Mucosa of descending colon (tissue), 3 donors: ENCODE measurements around the gene BRF1. TPM values are rescaled to one million over a fixed set of nuclear protein-coding genes. Genes with fewer than 3 reads are reported as not detected.

Experiments used
- ATAC-seq: fragments of 200-7000 bp; cut with Tn5 transposase; one replicate; pipeline ENCODE4 v1.9.1; 2020; ENCODE audit warnings: mild to moderate bottlenecking, moderate library complexity
- DNase-seq, 3 donors: peaks; one replicate each; pipeline ENCODE4 v3.0.0-alpha.2; 2020
- H3K36me3 ChIP-seq: fragments of 200-600 bp; one replicate; pipeline ENCODE4 v1.8.0; 2021; ENCODE audit warnings: low read depth, mild to moderate bottlenecking
- H3K4me1 ChIP-seq: fragments of 200-600 bp; one replicate; pipeline ENCODE4 v1.8.0; 2021; ENCODE audit warnings: low read depth, mild to moderate bottlenecking
- H3K4me3 ChIP-seq: fragments of 200-600 bp; one replicate; pipeline ENCODE4 v1.8.0; 2021; ENCODE audit warnings: mild to moderate bottlenecking
- H3K9me3 ChIP-seq: fragments of 200-600 bp; one replicate; pipeline ENCODE4 v1.8.0; 2021; ENCODE audit warnings: mild to moderate bottlenecking
- CTCF ChIP-seq: fragments of 200-600 bp; IDR thresholded peaks from one replicate; pipeline ENCODE4 v1.8.0; 2022; ENCODE audit warnings: antibody characterized with exemption, mild to moderate bottlenecking
- intact Hi-C, 2 donors: fragments of 100-400 bp; cut with DNase I in 1 of 2; cut with micrococcal nuclease in 1 of 2; formaldehyde crosslinking; loops; one replicate each; pipeline versions ENCODE4 v1.11.0 to v1.11.1; 2022; cut with DNase I, micrococcal nuclease
- total RNA-seq, 3 donors: library from RNA; stranded (reverse); fragmentation: NEBNext Ultra II Directional in 2 of 3; extraction: Animal tissue kit (Norgen Biotek cat#: 25700) in 2 of 3; gene quantifications; one replicate each; pipeline versions ENCODE4 v1.2.1 to v1.2.4, GENCODE V29; 2021 to 2023
- donor health status: DM: no; HTN: no; CAD: no; lungs with moderate emphysema.
- donor health status: DM: no; HTN: no; CAD: no.
- donor health status: DM: no; HTN: yes; CAD: no.

Gene BRF1
- total RNA-seq, 3 donors from 2014 or later = 27.4 to 40.1 (median 34.2) TPM

- DNase-seq = peak in 1 of 3 donors; percentile 24
- intact Hi-C loops = no loop called here
- TF ChIP-seq CTCF = no peak
- H3K9me3 ChIP-seq = no peaks in the 10 kb centered on the region
- peaks cover 6% of the 10 kb centered on the region for H3K4me1 ChIP-seq
- H3K4me3 ChIP-seq = peak overlapping the region; percentile 30
- peak; percentile 41 for ATAC-seq
- H3K36me3 ChIP-seq = no peaks in the 10 kb centered on the region
Observed at GRCh38 chr14:105247715-105248367, 53.0 kb downstream of the BRF1 start.

- peaks cover 6% of the 10 kb centered on the region for H3K4me1 ChIP-seq
- DNase-seq = no peak
- H3K9me3 ChIP-seq = no peaks in the 10 kb centered on the region
- no peaks in the 10 kb centered on the region for H3K36me3 ChIP-seq
- no peak for TF ChIP-seq CTCF
- intact Hi-C loops = no loop called here
- no peak for ATAC-seq
- H3K4me3 ChIP-seq = no peak overlapping the region
Observed at GRCh38 chr14:105247026-105247425, 53.8 kb downstream of the BRF1 start.

GRCh38 chr14:105244334-105244733 lies 56.5 kb downstream of the BRF1 start:
- TF ChIP-seq CTCF = no peak
- DNase-seq (no peak), ATAC-seq (no peak)
- H3K4me1 ChIP-seq = peaks cover 6% of the 10 kb centered on the region
- no peak overlapping the region for H3K4me3 ChIP-seq
- H3K36me3 ChIP-seq = no peaks in the 10 kb centered on the region
- intact Hi-C loops = no loop called here
- no peaks in the 10 kb centered on the region for H3K9me3 ChIP-seq

GRCh38 chr14:105241641-105242040 lies 59.2 kb downstream of the BRF1 start:
- TF ChIP-seq CTCF = no peak
- Histone ChIP-seq H3K4me1 (no peaks in the 10 kb centered on the region), H3K36me3 (no peaks in the 10 kb centered on the region), H3K9me3 (no peaks in the 10 kb centered on the region), H3K4me3 (no peak overlapping the region)
- DNase-seq = no peak
- ATAC-seq = no peak
- intact Hi-C loops = no loop called here

- intact Hi-C loops = no loop called here
- Histone ChIP-seq H3K4me3 (no peak overlapping the region), H3K36me3 (no peaks in the 10 kb centered on the region), H3K4me1 (no peaks in the 10 kb centered on the region), H3K9me3 (no peaks in the 10 kb centered on the region)
- no peak for TF ChIP-seq CTCF
- ATAC-seq (no peak), DNase-seq (peak in 1 of 3 donors; percentile 38)
Observed at GRCh38 chr14:105240811-105241576, 59.8 kb downstream of the BRF1 start.
